Gastroesophageal sphincter (tissue), 4 donors: Measurements from ENCODE around the gene SHISAL1. TPM values are rescaled to one million over a fixed set of nuclear protein-coding genes. Genes with fewer than 3 reads are reported as not detected.

Experiments
- ATAC-seq: fragments of 150-250 bp; one replicate; pipeline ENCODE4 v1.9.1; 2016; ENCODE audit warnings: mild to moderate bottlenecking, moderate library complexity
- H3K27ac ChIP-seq, 4 donors: fragments of 200-600 bp; sonication (generic) in 3 of 4; 1 replicate in 3 of 4; 2 replicates in 1 of 4; pipeline ENCODE4 v1.5.1; 2016 to 2019
- H3K27me3 ChIP-seq: fragments of 200-600 bp; sonication (generic); one replicate; pipeline ENCODE4 v1.5.1; 2019
- H3K36me3 ChIP-seq, 2 donors: fragments of 200-600 bp; sonication (generic); one replicate each; pipeline ENCODE4 v1.5.1; 2019; ENCODE audit warnings: control low read depth in 1 of 2
- H3K4me1 ChIP-seq, 3 donors: fragments of 200-600 bp; sonication (generic); 1 replicate in 2 of 3; 2 replicates in 1 of 3; pipeline ENCODE4 v1.5.1; 2016 to 2019; ENCODE audit warnings: control low read depth in 2 of 3
- H3K4me3 ChIP-seq, 2 donors: fragments of 200-600 bp; sonication (generic); one replicate each; pipeline ENCODE4 v1.5.1; 2019; ENCODE audit warnings: mild to moderate bottlenecking in 1 of 2, moderate library complexity in 1 of 2
- H3K9me3 ChIP-seq, 3 donors: fragments of 200-600 bp; sonication (generic); one replicate each; pipeline ENCODE4 v1.5.1; 2017 to 2019; ENCODE audit warnings: control low read depth in 2 of 3
- CTCF ChIP-seq, 4 experiments: fragments of 200-600 bp in 2 of 4; fragments of 450-650 bp in 2 of 4; sonication (generic) in 1 of 4; IDR thresholded peaks; one replicate each; pipeline ENCODE4 v1.5.1; 2017 to 2019; ENCODE audit warnings: antibody characterized with exemption in 4 of 4, mild to moderate bottlenecking in 2 of 4, moderate library complexity in 2 of 4
- EP300 ChIP-seq: sonication (generic); formaldehyde crosslinking; IDR thresholded peaks from one replicate; pipeline ENCODE4 v1.6.1; 2017; ENCODE audit warnings: antibody characterized with exemption, mild to moderate bottlenecking
- POLR2A ChIP-seq, 2 donors: fragments of 450-650 bp; IDR thresholded peaks; one replicate each; pipeline ENCODE4 v1.6.1; 2017; ENCODE audit warnings: antibody characterized with exemption in 2 of 2, mild to moderate bottlenecking in 2 of 2, moderate library complexity in 1 of 2
- POLR2AphosphoS5 ChIP-seq: sonication (generic); formaldehyde crosslinking; IDR thresholded peaks from one replicate; pipeline ENCODE4 v1.6.1; 2017; ENCODE audit warnings: antibody characterized with exemption
- WGBS, 2 donors: methylation state at CpG; one replicate each; pipeline ENCODE4 v1.1.5; 2018; ENCODE audit warnings: low coverage in 1 of 2; 5-methylcytosine and 5-hydroxymethylcytosine counted together
- total RNA-seq, 4 donors: library from RNA; depleted of rRNA; stranded (reverse); fragments of >200 nt; gene quantifications; one replicate each; pipeline ENCODE4 v1.1.0, GENCODE V29; 2016

SHISAL1 gene
- total RNA-seq, 4 donors from 2014 or later, result 4.5 to 23.1 (median 6.2) TPM

- H3K4me3 ChIP-seq, result no peak overlapping the region
- 100% methylated on average over 1 to 2 of the region's 5 CpGs for whole genome bisulfite sequencing, 2 donors
- H3K4me1 ChIP-seq, result peaks cover 0 to 16% (median 0%) of the 10 kb centered on the region in 3 donors
- TF ChIP-seq EP300 (no peak), POLR2AphosphoS5 (no peak), POLR2A (IDR thresholded peaks at IDR 0.05) (no peak), CTCF (IDR thresholded peaks at IDR 0.05) (no peak)
- no peaks in the 10 kb centered on the region for H3K27me3 ChIP-seq
- ATAC-seq, result no peak
- no peak overlapping the region for H3K27ac ChIP-seq
- H3K36me3 ChIP-seq, result no peaks in the 10 kb centered on the region
- no peaks in the 10 kb centered on the region for H3K9me3 ChIP-seq
Observed at GRCh38 chr22:44267856-44268255, 44.9 kb downstream of the SHISAL1 start.

- Histone ChIP-seq H3K4me3 (no peak overlapping the region), H3K9me3 (no peaks in the 10 kb centered on the region), H3K27ac (no peak overlapping the region), H3K27me3 (no peaks in the 10 kb centered on the region), H3K36me3 (no peaks in the 10 kb centered on the region), H3K4me1 (peaks cover 0 to 10% (median 0%) of the 10 kb centered on the region in 3 donors)
- 61 to 74% methylated on average over 11 to 13 of the region's 26 CpGs for WGBS, 2 donors
- TF ChIP-seq POLR2AphosphoS5, result no peak
- no peak for TF ChIP-seq POLR2A (IDR thresholded peaks at IDR 0.05)
- TF ChIP-seq EP300, result no peak
- no peak for TF ChIP-seq CTCF (IDR thresholded peaks at IDR 0.05)
- no peak for ATAC-seq
Observed at GRCh38 chr22:44266796-44267760, 45.7 kb downstream of the SHISAL1 start.

GRCh38 chr22:44263547-44263946 is 49.2 kb downstream of the SHISAL1 start:
- Histone ChIP-seq H3K4me1 (peaks cover 0 to 10% (median 0%) of the 10 kb centered on the region in 3 donors), H3K4me3 (no peak overlapping the region), H3K9me3 (no peaks in the 10 kb centered on the region), H3K36me3 (no peaks in the 10 kb centered on the region), H3K27me3 (no peaks in the 10 kb centered on the region), H3K27ac (no peak overlapping the region)
- ATAC-seq, result no peak
- TF ChIP-seq POLR2A (IDR thresholded peaks at IDR 0.05) (no peak), CTCF (IDR thresholded peaks at IDR 0.05) (no peak), POLR2AphosphoS5 (no peak), EP300 (no peak)
- 83 to 100% methylated on average over 3 of the region's 6 CpGs for WGBS, 2 donors

GRCh38 chr22:44261861-44262595 is 50.7 kb downstream of the SHISAL1 start:
- WGBS, 2 donors, result 25 to 40% methylated on average over 2 to 3 of the region's 12 CpGs
- Histone ChIP-seq H3K9me3 (no peaks in the 10 kb centered on the region), H3K4me1 (peaks cover 0 to 6% (median 0%) of the 10 kb centered on the region in 3 donors), H3K27me3 (no peaks in the 10 kb centered on the region), H3K4me3 (no peak overlapping the region), H3K27ac (no peak overlapping the region), H3K36me3 (no peaks in the 10 kb centered on the region)
- TF ChIP-seq POLR2AphosphoS5 (no peak), CTCF (IDR thresholded peaks at IDR 0.05) (no peak), EP300 (no peak), POLR2A (IDR thresholded peaks at IDR 0.05) (no peak)
- no peak for ATAC-seq
